MM.1S (cell line): Measurements from ENCODE around the gene PELO.

Experiments
- CTCF ChIP-seq: fragments of 300-600 bp; sonication (generic); IDR thresholded peaks from 2 replicates; pipeline ENCODE4 v1.5.1; 2016; ENCODE audit warnings: antibody characterized with exemption, low read length, mixed read lengths
- EZH2 ChIP-seq: fragments of 300-600 bp; sonication (generic); optimal IDR thresholded peaks from 2 replicates; pipeline ENCODE3; 2017; ENCODE audit warnings: low read depth, mild to moderate bottlenecking, antibody characterized with exemption, low read length, mixed read lengths
- EZH2phosphoT487 ChIP-seq: fragments of 300-600 bp; sonication (generic); IDR thresholded peaks from 2 replicates; pipeline ENCODE4 v1.6.1; 2018; ENCODE audit warnings: antibody characterized with exemption, low read length

- no peak for TF ChIP-seq CTCF
- no peak for TF ChIP-seq EZH2
- no peak for TF ChIP-seq EZH2phosphoT487
Observed at GRCh38 chr5:52821901-52822300, 34.2 kb downstream of the PELO start.
